HG02938 (cell line): Measurements from ENCODE around the gene TFF3.
"Not testable (repeated sequence)": the region's sequence is repeated elsewhere in the genome, so short reads cannot be mapped to it uniquely, and the experiment has no call there.

ENCODE experiments used
- ATAC-seq: cut with Tn5 transposase; IDR thresholded peaks from one replicate; pipeline ENCODE4 v1.9.1; 2021; ENCODE audit warnings: mild to moderate bottlenecking, moderate library complexity; ENCODE audit not compliant: unreplicated experiment

TFF3 gene

DNA sequence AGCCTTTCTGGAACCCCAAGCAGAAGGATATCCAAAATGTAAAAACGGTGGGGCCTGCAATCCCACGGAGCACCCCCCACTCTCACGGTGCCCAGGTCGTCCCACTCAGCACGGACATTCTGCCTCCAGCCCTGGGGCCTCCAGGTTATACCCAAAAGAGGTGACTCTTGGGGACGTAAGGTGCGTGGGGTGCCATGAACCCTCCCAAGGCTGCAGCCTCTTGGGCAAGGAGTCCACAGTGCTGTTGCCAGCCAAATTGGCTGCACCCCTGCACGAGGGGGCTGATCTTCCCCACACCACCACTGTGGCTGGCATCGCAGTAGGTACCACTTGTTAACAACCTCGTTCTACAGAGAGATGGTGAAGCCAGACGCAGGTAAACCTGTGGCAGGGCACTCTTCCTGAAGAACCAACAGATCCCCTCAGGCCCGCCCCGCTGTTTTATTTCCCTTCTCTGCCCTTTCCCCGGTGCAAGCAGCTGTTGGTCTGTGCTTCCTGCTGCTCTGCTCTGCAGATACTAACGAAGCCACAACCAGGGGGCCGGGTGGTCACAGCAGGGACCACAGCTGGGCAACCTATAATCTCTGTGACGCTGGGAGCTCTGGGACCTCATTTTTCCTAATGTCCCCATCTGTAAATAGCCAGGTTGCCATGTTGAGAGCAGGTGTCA is 8.7 kb downstream of the TFF3 start:
- no peak for ATAC-seq

DNA sequence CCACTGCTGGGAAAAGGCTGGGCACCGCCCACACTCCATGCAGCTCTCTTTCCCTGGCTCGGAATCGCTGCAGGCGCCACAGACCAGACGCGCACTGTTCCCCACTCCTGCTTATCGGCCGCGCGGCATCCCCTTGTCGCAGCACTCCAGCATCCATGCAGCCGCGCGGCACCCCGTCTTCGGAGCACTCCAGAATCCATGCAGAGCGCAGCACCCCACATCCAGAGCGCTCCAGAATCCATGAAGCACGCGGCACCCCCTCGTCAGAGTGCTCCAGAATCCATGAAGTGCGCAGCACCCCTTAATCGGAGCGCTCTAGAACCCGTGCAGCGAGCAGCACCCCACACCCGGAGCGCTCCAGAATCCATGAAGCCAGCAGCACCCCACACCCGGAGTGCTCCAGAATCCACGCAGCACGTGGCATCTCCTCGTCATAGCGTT is 9.5 kb downstream of the TFF3 start:
- ATAC-seq, result no peak

DNA sequence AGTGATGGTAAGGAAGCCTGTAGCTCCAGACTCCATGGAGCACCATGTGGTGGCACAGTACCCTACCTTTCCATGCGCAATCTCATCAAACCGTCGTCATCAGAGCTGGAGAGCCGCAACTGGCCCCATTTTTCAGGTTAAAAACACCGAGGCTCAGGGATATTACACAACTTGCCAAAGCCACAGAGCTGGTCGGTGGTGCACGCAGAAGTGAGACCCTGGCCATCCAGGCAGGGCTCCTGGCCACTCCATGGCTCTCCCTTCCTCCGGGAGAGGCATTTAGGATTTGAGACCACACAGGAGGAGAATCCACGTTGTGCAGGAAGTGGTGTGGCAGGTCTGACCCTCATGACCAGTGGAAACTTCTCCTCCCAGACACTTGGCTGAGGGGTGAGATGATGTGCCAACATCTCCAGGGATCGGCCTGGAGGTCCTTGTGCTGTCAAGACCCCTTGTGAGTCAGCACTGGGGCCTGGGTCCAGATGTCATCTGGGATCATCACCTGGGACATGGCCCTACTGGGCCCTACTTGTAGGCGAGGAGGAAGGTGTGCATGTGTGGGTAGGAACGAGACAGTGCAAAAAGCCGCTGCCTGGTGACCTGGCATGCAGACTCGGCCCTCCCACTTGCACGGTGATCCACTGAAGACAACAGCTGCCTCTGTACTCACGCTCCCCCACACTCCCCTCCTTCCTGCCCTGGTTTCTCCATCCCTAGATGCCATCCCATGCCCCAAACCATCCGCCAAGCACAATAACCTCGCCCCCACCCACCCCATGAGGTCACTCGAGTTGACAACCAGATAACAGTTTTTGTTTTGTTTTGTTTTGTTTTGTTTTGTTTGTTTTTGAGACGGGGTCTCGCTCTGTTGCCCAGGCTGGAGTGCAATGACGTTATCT is 10.4 kb downstream of the TFF3 start:
- ATAC-seq, result no peak

DNA sequence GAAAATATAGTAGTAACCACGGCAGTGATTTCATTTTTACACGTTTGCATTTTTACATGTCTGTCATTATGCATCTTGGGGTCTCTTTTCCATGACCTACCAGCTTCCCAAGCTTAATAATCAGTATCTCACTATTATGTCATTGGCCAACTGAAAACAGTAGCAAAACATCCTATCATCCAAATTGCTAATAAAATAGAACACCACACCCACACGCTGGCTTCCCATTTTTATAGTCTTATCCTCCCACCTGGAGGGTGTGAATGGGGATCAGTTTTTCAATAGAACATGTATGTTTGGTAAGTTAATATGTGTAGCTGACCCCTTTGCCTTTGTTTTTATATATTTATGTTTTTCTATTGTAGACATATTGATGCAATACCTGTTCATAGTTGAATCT is 11.8 kb downstream of the TFF3 start:
- no peak for ATAC-seq

DNA sequence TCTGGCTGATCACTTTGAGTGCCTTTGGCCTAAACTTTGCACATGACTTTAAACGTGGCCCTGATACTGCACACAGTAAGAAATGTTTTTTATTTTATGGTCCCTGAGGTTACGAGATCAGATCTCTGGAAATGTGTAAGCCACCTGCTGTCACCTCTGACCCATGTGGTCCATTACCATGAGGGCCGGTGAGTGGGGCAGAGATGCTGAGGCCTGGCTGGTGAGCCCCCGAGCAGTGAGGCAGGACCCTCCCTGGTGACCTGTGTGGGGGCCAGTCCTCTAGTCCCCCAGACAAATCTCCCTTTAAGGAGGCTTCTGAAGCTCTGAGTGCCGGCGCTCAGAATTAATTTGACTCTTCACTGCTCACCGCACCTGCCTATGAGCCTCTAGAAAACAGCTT is 12.4 kb downstream of the TFF3 start:
- no peak for ATAC-seq

DNA sequence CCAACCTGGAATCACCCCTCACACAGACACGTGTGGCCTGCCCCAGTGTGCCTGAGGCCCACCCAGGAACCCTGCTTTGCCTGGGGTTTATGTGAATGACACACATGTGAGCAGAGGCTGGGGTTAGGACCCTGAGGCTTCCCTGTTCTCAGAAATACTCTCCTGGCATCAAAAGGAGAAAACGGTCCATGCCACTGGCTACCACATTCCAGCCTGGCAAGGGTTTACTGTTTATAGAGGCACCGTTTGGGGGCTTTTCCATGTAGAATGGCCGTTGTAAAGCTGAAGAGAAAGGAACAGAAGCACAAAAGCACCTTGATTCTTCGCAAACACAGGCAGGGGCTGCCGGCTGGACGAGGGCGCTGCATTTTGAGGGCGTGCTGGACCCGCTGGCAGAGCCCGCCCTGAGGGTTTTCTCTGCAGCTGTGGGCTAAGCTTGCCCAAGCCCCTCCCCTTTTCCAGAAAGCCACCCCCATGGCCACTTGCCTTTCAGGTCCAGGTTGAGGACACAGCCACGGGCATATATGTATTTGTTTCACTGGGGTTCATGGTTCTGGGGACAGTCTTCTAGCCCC is 13.0 kb downstream of the TFF3 start:
- no peak for ATAC-seq

DNA sequence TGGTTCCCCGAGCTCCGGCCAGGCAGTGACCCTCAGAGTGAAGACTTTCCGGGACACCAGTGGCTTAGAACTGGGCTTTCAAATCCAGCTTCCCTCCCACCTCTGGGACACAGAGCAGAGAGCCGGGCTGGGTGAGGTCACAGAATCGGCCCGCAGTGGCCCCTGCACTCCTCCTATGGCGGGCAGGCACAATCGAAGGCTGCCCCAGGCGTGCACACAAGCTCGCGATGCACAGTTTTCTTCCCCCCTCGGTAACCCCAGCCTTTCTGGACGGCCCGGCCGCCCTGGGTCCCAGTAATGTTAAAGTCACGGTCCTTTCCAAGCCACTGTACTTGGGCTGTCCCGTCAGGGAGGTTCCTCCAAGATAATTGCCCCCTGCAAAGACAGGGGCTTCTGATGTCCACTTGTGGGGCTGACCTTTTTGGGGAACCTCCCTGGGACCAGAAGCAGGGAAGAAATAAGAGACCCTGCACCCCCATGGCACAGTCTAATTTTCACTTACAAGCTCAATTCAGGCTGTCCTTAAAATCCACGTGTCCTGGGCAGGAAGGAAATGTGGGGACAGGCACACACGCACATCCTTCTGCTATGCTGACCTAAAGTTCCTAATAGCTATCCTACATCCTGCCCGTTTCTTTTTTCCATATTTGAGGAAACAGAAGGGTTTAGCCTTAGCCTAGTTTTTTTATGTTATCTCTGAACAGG is 13.7 kb downstream of the TFF3 start:
- no peak for ATAC-seq

DNA sequence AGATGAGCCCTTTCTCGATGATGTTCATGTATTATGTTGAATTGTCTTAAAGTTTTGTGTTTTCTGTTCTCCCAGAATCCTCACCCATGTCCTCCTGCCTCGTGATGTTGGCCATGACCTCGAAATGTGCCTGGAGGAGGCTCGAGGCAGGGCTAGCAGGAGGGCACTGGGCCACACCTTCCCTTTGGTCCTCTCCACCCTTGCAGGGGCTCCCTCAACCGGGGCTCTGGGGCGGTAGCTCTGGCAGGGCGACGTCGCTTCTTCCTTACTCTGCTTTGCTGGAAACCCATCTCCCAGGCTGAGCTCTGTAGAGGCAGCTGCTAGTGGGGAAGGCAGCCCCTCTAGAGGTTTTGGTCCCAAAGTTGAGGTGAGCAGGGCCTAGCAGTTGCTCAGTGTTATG is 14.3 kb downstream of the TFF3 start:
- no peak for ATAC-seq

DNA sequence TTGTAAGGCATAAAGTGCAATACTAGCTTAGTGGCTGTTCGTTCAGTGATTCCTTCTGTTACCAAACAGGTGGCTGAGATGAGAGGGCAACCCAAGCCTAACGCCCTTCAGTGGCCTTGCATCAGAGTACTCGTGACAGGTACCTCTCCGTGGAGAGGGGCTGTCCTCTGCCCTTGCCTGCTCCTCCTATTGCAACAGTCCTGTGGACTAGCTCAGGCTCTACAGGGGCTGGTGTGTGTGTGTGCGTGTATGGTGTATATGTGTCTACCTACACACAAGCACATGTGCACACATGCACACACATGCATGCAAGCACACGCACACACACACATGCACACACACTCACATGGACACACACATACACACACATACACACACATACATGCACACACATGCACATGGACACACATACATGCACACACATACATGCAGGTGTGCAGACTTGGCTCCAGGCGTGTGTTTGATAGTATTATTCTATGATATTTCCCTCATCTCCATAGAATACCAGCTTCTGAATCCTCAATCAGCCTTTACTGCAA is 15.1 kb downstream of the TFF3 start:
- no peak for ATAC-seq

DNA sequence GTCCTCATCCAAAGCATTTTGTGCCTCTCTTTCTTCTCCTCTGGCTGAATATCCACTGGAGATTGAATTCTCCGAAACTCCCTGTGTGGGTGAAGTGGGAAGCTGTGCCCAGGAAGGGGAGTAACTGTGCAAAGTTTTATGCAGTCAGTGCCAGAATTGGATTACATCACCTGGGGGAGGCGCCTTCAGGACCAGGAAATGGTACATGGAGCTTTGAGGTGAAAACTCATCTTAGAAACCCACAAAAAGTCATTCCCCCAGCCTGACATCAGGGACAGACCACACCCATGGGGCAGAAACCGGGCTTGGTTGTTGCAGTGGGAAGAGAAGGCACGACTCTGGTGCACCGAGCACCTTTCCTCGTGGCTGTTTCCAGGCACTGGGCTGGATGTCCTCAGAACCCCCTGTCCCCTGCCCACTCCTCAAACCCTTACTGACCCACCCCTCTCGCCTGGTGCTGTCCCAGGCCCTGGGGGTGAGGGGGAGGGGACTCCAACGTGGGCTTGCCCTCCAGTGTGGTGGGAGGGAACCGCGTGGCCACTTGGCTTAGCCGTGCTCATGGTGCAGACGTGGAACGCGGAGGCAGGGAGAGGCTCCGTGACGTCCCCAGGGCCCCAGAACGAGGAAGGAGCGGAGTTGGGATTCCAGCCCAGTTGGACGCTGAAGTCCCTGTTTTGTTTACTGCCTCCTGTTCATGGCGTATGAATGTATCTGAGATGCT is 15.7 kb downstream of the TFF3 start:
- no peak for ATAC-seq

DNA sequence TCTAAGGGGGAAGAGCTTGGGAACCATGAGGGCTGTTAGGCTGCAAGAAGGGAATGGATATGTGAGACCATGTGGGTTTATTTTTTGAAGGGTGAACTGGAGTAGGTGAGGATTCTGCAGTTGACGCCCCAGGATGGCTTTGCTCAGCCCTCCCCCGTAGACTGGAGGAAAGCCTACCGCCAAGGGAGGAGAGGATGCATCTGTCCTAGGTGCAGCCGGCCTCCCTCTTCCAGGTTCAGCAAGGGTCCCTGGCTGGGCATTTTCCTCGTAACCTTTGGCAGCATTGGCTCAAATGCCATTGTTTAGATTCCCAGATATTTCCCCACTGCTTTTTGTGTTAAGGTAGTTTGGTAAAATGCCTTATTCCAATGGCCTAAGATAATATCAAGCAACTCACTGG is 16.6 kb downstream of the TFF3 start:
- ATAC-seq, result no peak

DNA sequence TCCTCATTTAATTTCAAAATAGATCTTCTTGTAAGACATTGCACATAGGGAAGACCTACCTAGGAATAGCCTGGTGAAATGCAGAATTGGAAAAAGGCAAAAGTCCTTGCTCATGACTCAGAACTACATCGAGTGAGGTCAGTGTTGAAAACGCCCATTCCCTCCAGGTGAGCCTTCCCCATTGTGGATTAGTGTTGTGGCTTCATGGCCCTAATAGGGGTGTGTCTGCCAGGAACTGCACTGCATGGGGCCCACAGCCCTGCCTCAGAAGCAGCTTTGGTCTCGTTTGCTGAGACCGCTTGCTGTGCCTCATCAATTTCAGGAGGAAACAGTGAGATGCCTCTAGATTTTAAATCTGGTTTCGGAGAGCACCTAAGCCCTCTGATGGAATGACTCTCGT is 17.0 kb downstream of the TFF3 start:
- no peak for ATAC-seq

DNA sequence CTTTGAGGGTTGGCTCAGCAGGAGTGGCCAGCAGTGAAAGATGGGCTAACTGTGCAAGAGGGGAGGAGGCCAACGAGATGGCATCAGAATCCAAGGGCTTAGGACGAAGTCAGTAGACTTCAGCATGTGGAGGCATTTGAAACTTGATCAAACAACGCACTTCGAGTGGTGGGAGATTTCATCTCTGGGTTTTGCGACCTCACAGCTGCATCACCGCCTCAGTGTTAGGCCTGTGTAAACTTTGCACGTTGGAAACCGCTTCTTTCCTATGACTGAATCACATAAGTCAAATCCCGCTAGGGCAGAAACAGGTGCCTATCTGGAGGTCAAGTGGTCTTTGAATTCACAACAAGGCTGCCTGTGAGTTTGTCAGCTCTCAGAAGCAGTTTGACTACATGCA is 17.8 kb downstream of the TFF3 start:
- ATAC-seq, result no peak

DNA sequence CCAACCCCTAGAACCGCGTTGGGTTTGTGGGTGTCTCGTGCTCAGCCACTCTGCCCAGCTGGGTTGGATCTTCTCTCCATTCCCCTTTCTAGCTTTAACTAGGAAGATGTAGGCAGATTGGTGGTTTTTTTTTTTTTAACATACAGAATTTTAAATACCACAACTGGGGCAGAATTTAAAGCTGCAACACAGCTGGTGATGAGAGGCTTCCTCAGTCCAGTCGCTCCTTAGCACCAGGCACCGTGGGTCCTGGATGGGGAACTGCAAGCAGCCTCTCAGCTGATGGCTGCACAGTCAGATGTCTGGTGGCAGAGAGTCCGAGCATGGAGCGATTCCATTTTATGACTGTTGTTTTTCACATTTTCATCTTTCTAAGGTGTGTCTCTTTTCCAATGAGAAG is 18.7 kb downstream of the TFF3 start:
- ATAC-seq, result no peak

DNA sequence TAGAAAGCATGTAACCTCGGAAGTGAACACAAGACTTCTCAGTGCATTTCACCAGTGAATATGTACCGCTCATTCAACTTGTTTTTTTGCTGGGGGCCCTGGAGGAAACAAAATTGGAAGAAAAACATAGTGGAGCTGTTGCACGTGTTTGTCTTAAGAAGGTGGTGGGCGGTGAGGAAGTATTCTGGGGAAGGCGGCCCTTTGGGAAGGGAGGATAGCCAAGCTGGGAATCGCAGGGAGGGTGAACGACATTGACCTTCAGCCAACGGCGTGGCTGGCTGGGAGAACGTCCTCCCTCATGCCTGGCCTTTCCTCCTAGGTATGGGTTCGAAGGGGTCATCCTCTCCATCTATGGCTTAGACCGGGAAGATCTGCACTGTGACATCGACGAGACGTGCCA is 19.4 kb downstream of the TFF3 start:
- ATAC-seq, result no peak

DNA sequence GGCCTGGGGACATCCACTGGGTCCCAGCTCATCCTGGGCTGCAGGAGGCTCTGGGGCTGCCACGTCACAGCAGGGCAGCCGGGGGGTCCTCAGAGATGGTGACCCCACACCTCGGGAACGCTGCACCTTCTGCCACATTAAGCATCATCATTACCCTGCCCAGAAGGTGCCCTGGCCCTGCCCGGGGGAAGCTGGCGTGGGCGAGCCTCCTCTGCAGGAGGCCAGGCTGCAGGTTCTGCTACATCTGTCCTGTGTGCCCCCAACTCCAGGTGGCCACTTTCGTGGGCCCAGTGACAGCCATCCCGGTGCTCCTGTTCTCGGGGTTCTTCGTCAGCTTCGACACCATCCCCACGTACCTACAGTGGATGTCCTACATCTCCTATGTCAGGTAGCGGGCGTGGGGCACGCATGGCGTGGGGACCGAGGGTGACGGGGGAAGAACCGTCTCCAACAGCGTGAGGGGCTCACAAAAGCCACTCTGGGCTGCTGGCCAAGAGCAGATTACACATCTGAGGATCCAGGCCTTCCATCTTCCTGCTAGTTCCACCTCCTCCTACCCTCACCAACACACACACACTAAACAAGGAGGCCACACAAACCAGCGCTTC is 20.8 kb downstream of the TFF3 start:
- ATAC-seq, result no peak

DNA sequence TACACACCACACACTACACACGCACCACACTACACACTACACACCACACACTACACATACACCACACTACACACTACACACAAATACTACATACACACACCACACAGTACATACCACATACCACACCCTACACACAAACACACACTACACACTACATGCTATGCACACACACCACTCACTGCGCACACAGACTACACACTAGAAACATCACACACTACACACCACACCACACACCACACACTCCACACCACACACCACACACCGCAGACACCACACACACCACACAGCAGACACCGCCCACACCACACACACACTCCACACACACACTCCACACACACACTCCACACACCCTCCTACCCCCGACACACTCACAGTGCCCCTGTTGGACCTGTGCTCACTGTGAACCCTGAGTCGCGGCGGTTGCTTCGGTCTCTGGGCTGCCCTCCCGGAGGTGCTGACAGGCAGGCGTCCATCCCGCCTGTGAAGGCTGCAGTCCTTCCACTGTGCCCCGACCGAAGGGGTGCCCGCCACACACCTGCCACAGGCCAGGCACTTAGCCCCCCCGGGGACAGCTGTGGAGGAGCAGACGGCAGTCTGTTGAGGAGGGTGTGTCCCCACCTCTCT is 21.4 kb downstream of the TFF3 start:
- ATAC-seq, result no peak

DNA sequence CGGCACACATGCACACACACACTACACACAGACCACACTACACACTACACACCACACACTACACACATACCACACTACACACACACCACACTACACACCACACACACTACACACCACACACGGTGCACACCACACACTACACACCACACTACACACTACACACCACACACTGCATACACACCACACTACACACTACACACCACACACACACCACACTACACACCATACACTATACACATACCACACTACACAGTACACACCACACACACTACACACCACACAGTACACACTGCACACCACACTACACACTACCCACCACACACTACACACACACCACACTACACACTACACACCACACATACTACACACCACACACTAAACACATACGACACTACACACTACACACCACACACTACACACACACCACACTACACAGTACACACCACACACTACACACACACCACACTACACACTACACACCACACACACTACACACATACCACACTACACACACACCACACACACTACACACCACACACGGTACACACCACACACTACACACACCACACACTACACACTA is 22.6 kb downstream of the TFF3 start:
- ATAC-seq, result not testable (repeated sequence)
